H1 (cell line): Measurements from ENCODE around the gene TMEM202. TPM values are rescaled to one million over a fixed set of nuclear protein-coding genes. Genes with fewer than 3 reads are reported as not detected.

ENCODE experiments used
- CTCF ChIA-PET: fragments of 300-600 bp; sonication (Branson Sonifier 250); formaldehyde crosslinking; loops from one replicate; lab custom pipeline; 2021; ENCODE audit not compliant: partially characterized antibody; lab: Charles Lee
- POLR2A ChIA-PET: fragments of 300-600 bp; sonication (Branson Sonifier 250); formaldehyde crosslinking; loops from one replicate; lab custom pipeline; 2021; ENCODE audit warnings: inconsistent platforms; ENCODE audit not compliant: partially characterized antibody; lab: Charles Lee
- DNase-seq, 2 experiments: peaks; one replicate each; pipeline versions ENCODE4 v3.0.0 to v3.0.0-alpha.2; 2010 to 2022; ENCODE audit warnings: low spot score in 2 of 2, low read depth in 1 of 2, mixed read lengths in 1 of 2
- FAIRE-seq: peaks from 2 replicates; lab custom pipeline; 2011; peaks lifted over from hg19 to GRCh38; lab: Jason Lieb, UNC
- H2AFZ ChIP-seq: 2 replicates; pipeline ENCODE4 v1.8.1; 2012; ENCODE audit warnings: low read length, inconsistent platforms
- H2AK5ac ChIP-seq: 2 replicates; pipeline ENCODE4 v1.6.1; 2013; ENCODE audit warnings: low read depth, low read length
- H2BK120ac ChIP-seq: replicated peaks from 2 replicates; pipeline ENCODE3; 2013; ENCODE audit warnings: low read depth, low read length, inconsistent platforms
- H2BK12ac ChIP-seq: 2 replicates; pipeline ENCODE4 v1.6.1; 2013; ENCODE audit warnings: low read depth, low read length
- H2BK15ac ChIP-seq: 2 replicates; pipeline ENCODE4 v1.6.1; 2013; ENCODE audit warnings: low read length
- H2BK20ac ChIP-seq: 2 replicates; pipeline ENCODE4 v1.6.1; 2013; ENCODE audit warnings: low read length
- H2BK5ac ChIP-seq: 2 replicates; pipeline ENCODE4 v1.6.1; 2013; ENCODE audit warnings: low read depth, low read length
- H3K14ac ChIP-seq: 2 replicates; pipeline ENCODE4 v1.6.1; 2013; ENCODE audit warnings: inconsistent platforms; ENCODE audit not compliant: insufficient read length
- H3K18ac ChIP-seq: 2 replicates; pipeline ENCODE4 v1.6.1; 2013; ENCODE audit warnings: low read length; ENCODE audit errors: extremely low read depth
- H3K23ac ChIP-seq: 2 replicates; pipeline ENCODE4 v1.6.1; 2013; ENCODE audit warnings: inconsistent platforms; ENCODE audit not compliant: insufficient read length
- H3K23me2 ChIP-seq: 2 replicates; pipeline ENCODE4 v1.6.1; 2013; ENCODE audit warnings: low read depth, low read length
- H3K27ac ChIP-seq: 2 replicates; pipeline ENCODE4 v1.6.1; 2011; ENCODE audit warnings: low read depth, low read length, inconsistent platforms
- H3K27me3 ChIP-seq, 4 experiments: replicated peaks in 1 of 4; 1 replicate in 1 of 4; 2 replicates in 3 of 4; pipeline versions ENCODE4 v1.6.1 to v1.8.1; 2011 to 2013; ENCODE audit warnings: low read length in 3 of 4, mild to moderate bottlenecking in 3 of 4, inconsistent platforms in 2 of 4, mixed read lengths in 2 of 4, moderate library complexity in 1 of 4; ENCODE audit not compliant: control insufficient read depth in 3 of 4, insufficient read depth in 3 of 4; ENCODE audit errors: extremely low read depth in 1 of 4
- H3K36me3 ChIP-seq, 4 experiments: 2 replicates each; pipeline versions ENCODE4 v1.6.1 to v1.8.1; 2011 to 2013; ENCODE audit warnings: mild to moderate bottlenecking in 4 of 4, low read length in 3 of 4, moderate library complexity in 2 of 4, control low read depth in 1 of 4, inconsistent platforms in 1 of 4; ENCODE audit not compliant: insufficient read depth in 4 of 4, control insufficient read depth in 2 of 4
- H3K4ac ChIP-seq: replicated peaks from 2 replicates; pipeline ENCODE3; 2013; ENCODE audit warnings: low read length, low read depth, mixed read lengths, inconsistent platforms; ENCODE audit not compliant: insufficient read length
- H3K4me1 ChIP-seq, 4 experiments: replicated peaks in 1 of 4; 1 replicate in 1 of 4; 2 replicates in 3 of 4; pipeline versions ENCODE4 v1.6.1 to v1.8.1; 2011 to 2013; ENCODE audit warnings: low read length in 3 of 4, inconsistent platforms in 2 of 4, mixed read lengths in 1 of 4; ENCODE audit not compliant: insufficient read depth in 4 of 4, control insufficient read depth in 3 of 4
- H3K4me2 ChIP-seq, 2 experiments: 2 replicates each; pipeline versions ENCODE4 v1.6.1 to v1.8.1; 2011 to 2013; ENCODE audit warnings: low read depth in 2 of 2, low read length in 2 of 2, control low read depth in 1 of 2, inconsistent platforms in 1 of 2, mild to moderate bottlenecking in 1 of 2; ENCODE audit not compliant: insufficient read depth in 1 of 2
- H3K4me3 ChIP-seq, 4 experiments: fragments of 200-600, 300-600 bp in 1 of 4; sonication (generic), shearing (Covaris generic), sonication (Bioruptor Twin) in 1 of 4; 2 replicates each; pipeline versions ENCODE4 v1.5.1 to v1.8.1; 2011 to 2016; ENCODE audit warnings: low read length in 4 of 4, low read depth in 3 of 4, control low read depth in 2 of 4, inconsistent platforms in 2 of 4, mild to moderate bottlenecking in 2 of 4, mixed read lengths in 1 of 4, moderate library complexity in 1 of 4; ENCODE audit not compliant: insufficient read depth in 2 of 4; ENCODE audit errors: extremely low read depth in 1 of 4
- H3K56ac ChIP-seq: replicated peaks from 2 replicates; pipeline ENCODE3; 2013; ENCODE audit warnings: low read depth, mild to moderate bottlenecking, mixed read lengths, low read length, inconsistent platforms; ENCODE audit not compliant: insufficient read length
- H3K79me1 ChIP-seq: 2 replicates; pipeline ENCODE4 v1.6.1; 2013; ENCODE audit warnings: low read depth, low read length, control low read depth
- H3K79me2 ChIP-seq, 2 experiments: 2 replicates each; pipeline versions ENCODE4 v1.6.1 to v1.8.1; 2012 to 2013; ENCODE audit warnings: low read length in 2 of 2, mild to moderate bottlenecking in 2 of 2, inconsistent platforms in 1 of 2; ENCODE audit not compliant: insufficient read depth in 2 of 2, control insufficient read depth in 1 of 2
- H3K9ac ChIP-seq, 4 experiments: replicated peaks in 1 of 4; 1 replicate in 1 of 4; 2 replicates in 3 of 4; pipeline versions ENCODE4 v1.6.1 to v1.8.1; 2011 to 2013; ENCODE audit warnings: low read depth in 3 of 4, low read length in 3 of 4, control low read depth in 2 of 4, mild to moderate bottlenecking in 2 of 4, moderate library complexity in 2 of 4, inconsistent platforms in 1 of 4; ENCODE audit errors: extremely low read depth in 1 of 4
- H3K9me3 ChIP-seq, 2 experiments: 2 replicates each; pipeline versions ENCODE4 v1.6.1 to v1.8.1; 2012 to 2013; ENCODE audit warnings: mild to moderate bottlenecking in 2 of 2, moderate library complexity in 2 of 2, control low read depth in 1 of 2, inconsistent platforms in 1 of 2, low read depth in 1 of 2, low read length in 1 of 2, mixed read lengths in 1 of 2; ENCODE audit not compliant: insufficient read depth in 2 of 2
- H4K20me1 ChIP-seq, 2 experiments: replicated peaks in 1 of 2; 2 replicates each; pipeline versions ENCODE3 to v1.8.1; 2011 to 2013; ENCODE audit warnings: inconsistent platforms in 2 of 2, low read length in 2 of 2, mild to moderate bottlenecking in 1 of 2; ENCODE audit not compliant: insufficient read depth in 2 of 2, control insufficient read depth in 1 of 2
- H4K5ac ChIP-seq: 2 replicates; pipeline ENCODE4 v1.6.1; 2013; ENCODE audit warnings: low read length, low read depth, mixed read lengths, inconsistent platforms; ENCODE audit not compliant: insufficient read length
- H4K8ac ChIP-seq: 2 replicates; pipeline ENCODE4 v1.8.0; 2013; ENCODE audit warnings: mild to moderate bottlenecking, moderate library complexity, low read length, inconsistent platforms; ENCODE audit not compliant: insufficient read depth; ENCODE audit errors: extremely low read depth
- H4K91ac ChIP-seq: replicated peaks from 2 replicates; pipeline ENCODE3; 2013; ENCODE audit warnings: low read length, mixed read lengths, inconsistent platforms; ENCODE audit not compliant: insufficient read length
- ATF3 ChIP-seq: IDR thresholded peaks from 2 replicates; pipeline ENCODE4 v1.6.1; 2011; ENCODE audit warnings: low read depth, mild to moderate bottlenecking, low read length; ENCODE audit not compliant: insufficient read depth
- CREB1 ChIP-seq: IDR thresholded peaks from 2 replicates; pipeline ENCODE4 v1.6.1; 2012; ENCODE audit warnings: inconsistent platforms
- CTCF ChIP-seq, 3 experiments: IDR thresholded peaks; 1 replicate in 2 of 3; 2 replicates in 1 of 3; pipeline versions ENCODE4 v1.5.1 to v1.6.1; 2011; ENCODE audit warnings: low read length in 3 of 3, mild to moderate bottlenecking in 3 of 3, inconsistent platforms in 2 of 3, low read depth in 1 of 3, moderate library complexity in 1 of 3; ENCODE audit not compliant: insufficient read depth in 1 of 3; ENCODE audit errors: control extremely low read depth in 1 of 3
- EP300 ChIP-seq, 2 experiments: IDR thresholded peaks; 1 replicate in 1 of 2; 2 replicates in 1 of 2; pipeline ENCODE4 v1.6.1; 2011 to 2012; ENCODE audit warnings: low read depth in 2 of 2, low read length in 2 of 2, mild to moderate bottlenecking in 2 of 2, borderline replicate concordance in 1 of 2, inconsistent platforms in 1 of 2, moderate library complexity in 1 of 2
- polyA plus RNA-seq, 7 experiments: library from polyadenylated mRNA; depleted of rRNA in 3 of 7; stranded (reverse) in 5 of 7; unstranded in 2 of 7; fragments of >200 nt in 5 of 7; fragments of 200-250 nt in 2 of 7; gene quantifications; 1 replicate in 5 of 7; 2 replicates in 1 of 7; 4 replicates in 1 of 7; pipeline versions ENCODE4 v1.2.1 to v1.2.3, GENCODE V29; 2011 to 2013; ENCODE audit warnings: missing spikeins in 2 of 7, mixed read lengths in 2 of 7
- total RNA-seq: library from RNA; stranded (reverse); fragmentation: NEBNext Ultra II Directional; extraction: Animal tissue kit (Norgen Biotek cat#: 25700); gene quantifications from 2 replicates; pipeline ENCODE4 v1.2.1, GENCODE V29; 2021

Gene TMEM202
- total and polyA plus RNA-seq, 2 of the 8 experiments (the other 6 are each of a cell fraction or from before 2014, with no cell fraction given), result not detected

GRCh38 chr15:72372361-72372760 lies 25.7 kb upstream of the TMEM202 start:
- Histone ChIP-seq H3K23ac (no peak overlapping the region), H3K4me2 (no peak overlapping the region), H3K4ac (no peak overlapping the region), H2BK120ac (no peak overlapping the region), H3K9ac (no peak overlapping the region), H2BK12ac (no peak overlapping the region), H2BK20ac (no peak overlapping the region), H3K14ac (no peak overlapping the region), H4K8ac (no peak overlapping the region), H3K9me3 (no peaks in the 10 kb centered on the region), H3K4me3 (no peak overlapping the region), H2BK5ac (no peak overlapping the region), H4K20me1 (peaks cover 0 to 2% of the 10 kb centered on the region in 2 experiments), H2AFZ (no peak overlapping the region), H3K4me1 (peaks cover 0 to 4% (median 0%) of the 10 kb centered on the region in 4 experiments; a peak in 2 of 7 replicates), H3K79me1 (peaks cover 9% of the 10 kb centered on the region; the same call in 1 of the 2 replicates), H3K27me3 (no peaks in the 10 kb centered on the region), H2BK15ac (no peak overlapping the region), H3K36me3 (peaks cover 0 to 4% (median 0%) of the 10 kb centered on the region in 4 experiments; a peak in 2 of 8 replicates), H2AK5ac (no peak overlapping the region), H3K79me2 (peaks cover 0 to 48% of the 10 kb centered on the region in 2 experiments; a peak in 2 of 4 replicates), H3K18ac (no peak overlapping the region), H3K23me2 (peaks cover 11% of the 10 kb centered on the region; the same call in 1 of the 2 replicates), H4K5ac (no peak overlapping the region), H3K27ac (no peak overlapping the region), H4K91ac (no peak overlapping the region), H3K56ac (no peak overlapping the region)
- FAIRE-seq, result no peak
- no peak for DNase-seq
- ChIA-PET CTCF (no interaction called here), POLR2A (interaction anchor here (3.5 kb wide), 1 partner anchor 11 kb away, joined by 12 read pairs; no protein-coding TSS in a partner anchor)
- TF ChIP-seq CTCF (IDR thresholded peaks at IDR 0.05; ENCODE audit: control extremely low read depth in 1 of 3, insufficient read depth in 1 of 3, low read depth in 1 of 3, low read length in 3 of 3), result no peak
- no peak for TF ChIP-seq CREB1
- TF ChIP-seq EP300 (IDR thresholded peaks at IDR 0.05; ENCODE audit: borderline replicate concordance in 1 of 2, low read depth in 2 of 2, low read length in 2 of 2), result no peak
- no peak for TF ChIP-seq ATF3
